ENCODE data around the gene KCNA1. TPM values are rescaled to one million over a fixed set of nuclear protein-coding genes. Genes with fewer than 3 reads are reported as not detected.
A peak's percentile ranks its signal among the peaks of the same experiment; 100 is the strongest.

The KCNA1 gene
- total RNA-seq, 1 donor from 2014 or later, result 0.40 TPM

- TF ChIP-seq CTCF (IDR thresholded peaks at IDR 0.05), result no peak
- Mint-ChIP-seq H3K4me3 (ENCODE audit: unreplicated experiment) (peak overlapping the region; percentile 55), H3K27me3 (ENCODE audit: unreplicated experiment) (peaks cover 51% of the 10 kb centered on the region), H3K36me3 (ENCODE audit: unreplicated experiment) (no peaks in the 10 kb centered on the region), H3K9me3 (ENCODE audit: unreplicated experiment) (no peaks in the 10 kb centered on the region), H3K27ac (ENCODE audit: unreplicated experiment) (no peak overlapping the region), H3K4me1 (ENCODE audit: unreplicated experiment) (peaks cover 17% of the 10 kb centered on the region)
- no peak for DNase-seq (ENCODE audit: extremely low spot score, unreplicated experiment)
These were observed 333 bp upstream of the KCNA1 start for GRCh38 chr12:4909410-4909733.

GRCh38 chr12:4910502-4911315, 1.0 kb downstream of the KCNA1 start:
- no peak for DNase-seq (ENCODE audit: extremely low spot score, unreplicated experiment)
- Mint-ChIP-seq H3K4me3 (ENCODE audit: unreplicated experiment) (peak overlapping the region; percentile 72), H3K36me3 (ENCODE audit: unreplicated experiment) (no peaks in the 10 kb centered on the region), H3K27me3 (ENCODE audit: unreplicated experiment) (peaks cover 58% of the 10 kb centered on the region), H3K4me1 (ENCODE audit: unreplicated experiment) (peaks cover 17% of the 10 kb centered on the region), H3K27ac (ENCODE audit: unreplicated experiment) (no peak overlapping the region), H3K9me3 (ENCODE audit: unreplicated experiment) (no peaks in the 10 kb centered on the region)
- no peak for TF ChIP-seq CTCF (IDR thresholded peaks at IDR 0.05)

- H3K36me3 Mint-ChIP-seq (ENCODE audit: unreplicated experiment), result no peaks in the 10 kb centered on the region
- H3K4me1 Mint-ChIP-seq (ENCODE audit: unreplicated experiment), result peaks cover 17% of the 10 kb centered on the region
- DNase-seq (ENCODE audit: extremely low spot score, unreplicated experiment), result no peak
- peak overlapping the region; percentile 27 for H3K4me3 Mint-ChIP-seq (ENCODE audit: unreplicated experiment)
- H3K27me3 Mint-ChIP-seq (ENCODE audit: unreplicated experiment), result peaks cover 65% of the 10 kb centered on the region
- TF ChIP-seq CTCF (IDR thresholded peaks at IDR 0.05), result no peak
- no peaks in the 10 kb centered on the region for H3K9me3 Mint-ChIP-seq (ENCODE audit: unreplicated experiment)
- no peak overlapping the region for H3K27ac Mint-ChIP-seq (ENCODE audit: unreplicated experiment)
These were observed 1.8 kb downstream of the KCNA1 start for GRCh38 chr12:4911316-4911994.

- H3K9me3 Mint-ChIP-seq (ENCODE audit: unreplicated experiment), result no peaks in the 10 kb centered on the region
- peaks cover 76% of the 10 kb centered on the region for H3K27me3 Mint-ChIP-seq (ENCODE audit: unreplicated experiment)
- DNase-seq (ENCODE audit: extremely low spot score, unreplicated experiment), result no peak
- TF ChIP-seq CTCF (IDR thresholded peaks at IDR 0.05), result no peak
- H3K4me1 Mint-ChIP-seq (ENCODE audit: unreplicated experiment), result peaks cover 8% of the 10 kb centered on the region
- H3K36me3 Mint-ChIP-seq (ENCODE audit: unreplicated experiment), result no peaks in the 10 kb centered on the region
- H3K27ac Mint-ChIP-seq (ENCODE audit: unreplicated experiment), result no peak overlapping the region
- no peak overlapping the region for H3K4me3 Mint-ChIP-seq (ENCODE audit: unreplicated experiment)
These were observed 5.0 kb downstream of the KCNA1 start for GRCh38 chr12:4914720-4915119.

GRCh38 chr12:4915752-4916151, 6.0 kb downstream of the KCNA1 start:
- Mint-ChIP-seq H3K27me3 (ENCODE audit: unreplicated experiment) (peaks cover 68% of the 10 kb centered on the region), H3K36me3 (ENCODE audit: unreplicated experiment) (no peaks in the 10 kb centered on the region), H3K27ac (ENCODE audit: unreplicated experiment) (no peak overlapping the region), H3K9me3 (ENCODE audit: unreplicated experiment) (no peaks in the 10 kb centered on the region), H3K4me1 (ENCODE audit: unreplicated experiment) (no peaks in the 10 kb centered on the region), H3K4me3 (ENCODE audit: unreplicated experiment) (no peak overlapping the region)
- no peak for TF ChIP-seq CTCF (IDR thresholded peaks at IDR 0.05)
- DNase-seq (ENCODE audit: extremely low spot score, unreplicated experiment), result no peak

Measured in osteocyte (in vitro differentiated cells).